ENCODE results near the gene DYNC2H1.

The DYNC2H1 gene

DNA sequence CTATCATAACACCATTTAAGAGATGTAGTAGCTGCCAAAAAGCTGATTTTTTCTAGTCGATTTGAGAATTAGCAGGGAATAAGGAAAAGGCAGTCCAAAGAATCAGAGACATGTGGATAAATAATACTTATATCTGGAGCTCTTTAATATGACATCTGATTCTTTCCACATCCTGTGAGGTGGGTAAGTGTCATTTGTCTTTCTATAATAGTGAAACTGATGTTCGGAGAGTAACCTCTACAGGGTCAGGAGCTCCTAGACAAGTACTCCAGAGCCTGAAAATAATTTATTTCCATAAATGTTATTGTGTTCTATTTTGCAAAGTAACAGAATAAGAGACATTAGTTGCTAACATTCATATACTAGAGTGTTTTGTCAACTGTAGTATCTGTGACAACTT lies 367.6 kb downstream of the DYNC2H1 start:
- no peak for DNase-seq

DNA sequence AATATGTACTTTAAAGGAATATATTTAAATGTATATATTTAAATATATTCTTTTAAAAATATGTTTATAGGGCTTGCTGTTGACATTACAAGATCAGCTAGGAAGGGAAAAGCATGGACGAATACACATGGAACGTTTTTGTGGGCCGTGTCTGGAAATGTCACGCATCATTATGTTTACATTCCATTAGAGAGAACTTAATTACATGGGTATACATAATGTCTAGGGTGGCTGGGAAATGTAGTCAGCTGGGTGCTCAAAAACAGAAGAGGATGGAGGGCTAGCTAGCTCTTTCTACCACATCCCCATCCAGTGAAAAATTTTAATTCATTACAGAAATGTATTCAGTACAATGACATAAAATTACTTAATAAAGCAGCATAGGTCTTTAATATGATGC lies 371.2 kb downstream of the DYNC2H1 start:
- DNase-seq, result no peak

DNA sequence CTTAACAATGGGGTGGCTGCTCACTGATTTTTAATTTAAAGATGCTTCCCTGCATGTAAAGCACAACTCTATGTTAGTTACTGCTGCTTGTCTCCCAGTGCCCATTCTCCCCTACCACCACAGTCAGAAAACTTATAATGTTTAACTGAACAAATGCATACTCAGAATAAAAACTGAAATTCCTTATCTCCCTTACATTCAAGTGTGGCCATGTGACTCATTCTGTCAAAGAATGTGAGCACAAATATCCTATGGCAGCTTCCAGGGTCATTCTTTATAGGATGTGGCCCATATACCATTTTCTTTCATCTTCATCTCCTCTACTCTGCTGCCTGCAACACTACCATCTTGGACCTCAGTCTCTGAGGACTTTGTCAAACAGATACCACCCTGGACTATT lies 374.8 kb downstream of the DYNC2H1 start:
- no peak for DNase-seq

GRCh38 chr11:103484545-103484944 lies 375.3 kb downstream of the DYNC2H1 start:
- no peak for DNase-seq

GRCh38 chr11:103486604-103487003 lies 377.4 kb downstream of the DYNC2H1 start:
- no peak for DNase-seq

GRCh38 chr11:103487113-103487512 lies 377.9 kb downstream of the DYNC2H1 start:
- no peak for DNase-seq

DNA sequence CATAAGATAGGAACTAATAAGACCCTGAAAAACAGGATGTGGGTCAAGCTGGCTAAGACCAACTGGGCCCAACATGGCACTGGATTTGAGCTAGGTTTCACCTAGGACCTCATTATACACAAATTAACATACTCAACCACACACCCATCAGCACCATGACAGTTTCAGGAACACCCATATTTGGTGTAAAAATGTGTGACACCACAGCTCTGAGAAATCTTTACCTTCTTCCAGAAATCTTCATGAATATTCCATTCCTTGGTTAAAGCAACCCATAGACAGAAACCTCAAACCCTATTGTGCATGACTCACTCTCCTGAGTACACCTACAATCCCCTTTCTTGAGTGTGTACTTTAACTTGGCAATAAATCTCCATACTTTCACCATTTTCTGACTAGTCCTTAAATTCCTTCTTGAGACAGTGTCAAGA lies 378.8 kb downstream of the DYNC2H1 start:
- DNase-seq, result no peak

DNA sequence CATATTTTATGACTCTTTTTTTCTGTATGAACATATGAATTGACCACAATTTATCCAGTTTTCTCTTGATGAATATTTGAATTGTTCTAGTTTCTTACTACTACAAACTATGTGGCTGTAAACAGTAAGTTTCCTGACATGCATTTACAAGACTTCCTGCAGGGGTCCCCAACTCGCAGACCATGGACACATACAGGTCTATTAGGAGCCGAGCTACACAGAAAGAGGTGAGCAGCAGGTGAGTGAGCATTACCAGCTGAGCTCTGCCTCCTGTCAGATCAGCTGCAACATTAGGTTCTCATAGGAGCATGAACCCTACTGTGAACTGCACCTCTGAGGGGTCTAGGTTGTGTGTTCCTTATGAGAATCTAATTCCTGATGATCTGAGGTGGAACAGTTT lies 379.4 kb downstream of the DYNC2H1 start:
- DNase-seq, result no peak

DNA sequence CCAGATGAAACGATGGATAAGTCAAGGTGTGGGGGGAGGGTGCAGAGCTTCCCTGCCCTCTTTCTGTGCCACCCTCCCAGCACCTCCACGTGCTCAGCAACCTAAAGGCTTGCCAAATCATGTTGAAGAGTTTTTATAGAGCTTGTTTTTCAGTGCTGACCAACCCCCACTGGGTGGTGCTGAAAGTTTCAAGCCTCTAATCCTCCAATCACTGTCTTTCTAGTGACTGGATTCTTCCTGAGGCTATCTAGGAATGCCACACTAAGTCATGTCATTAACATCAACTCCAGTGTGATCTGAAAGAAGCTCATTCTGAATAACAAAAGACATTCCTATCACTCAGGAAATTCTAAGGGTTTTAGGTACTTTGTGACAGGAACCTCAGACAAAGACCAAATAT lies 382.6 kb downstream of the DYNC2H1 start:
- no peak for DNase-seq

- DNase-seq, result no peak
Observed at GRCh38 chr11:103494491-103494890, 385.3 kb downstream of the DYNC2H1 start.

DNA sequence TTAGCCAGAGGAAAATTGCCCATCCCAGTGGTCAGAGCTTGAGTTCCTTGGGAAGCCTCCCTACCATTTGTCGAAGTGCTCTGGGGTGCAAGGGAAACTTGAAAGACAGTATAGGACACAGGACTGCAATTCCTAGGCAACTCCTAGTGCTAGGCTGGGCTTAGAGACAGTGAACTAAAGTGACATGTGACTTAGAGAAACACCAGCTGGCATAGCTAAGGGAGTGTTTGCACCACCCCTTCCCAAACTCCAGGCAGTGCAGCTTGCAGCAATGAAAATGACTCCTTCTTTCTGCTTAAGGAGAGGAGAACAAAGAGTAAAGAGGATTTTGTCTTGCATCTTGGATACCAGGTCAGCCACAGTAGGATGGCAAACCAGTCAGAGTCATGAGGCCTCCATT lies 388.0 kb downstream of the DYNC2H1 start:
- no peak for DNase-seq

GRCh38 chr11:103499710-103500340 lies 390.6 kb downstream of the DYNC2H1 start:
- no peak for DNase-seq

- DNase-seq, result no peak
Observed at GRCh38 chr11:103515283-103515682, 406.1 kb downstream of the DYNC2H1 start.

- no peak for DNase-seq
Observed at GRCh38 chr11:103520792-103521191, 411.6 kb downstream of the DYNC2H1 start.

- DNase-seq, result no peak
Observed at GRCh38 chr11:103525069-103525468, 415.8 kb downstream of the DYNC2H1 start.

GRCh38 chr11:103528046-103528445 lies 418.8 kb downstream of the DYNC2H1 start:
- no peak for DNase-seq

GRCh38 chr11:103528596-103528995 lies 419.4 kb downstream of the DYNC2H1 start:
- DNase-seq, result no peak

DNA sequence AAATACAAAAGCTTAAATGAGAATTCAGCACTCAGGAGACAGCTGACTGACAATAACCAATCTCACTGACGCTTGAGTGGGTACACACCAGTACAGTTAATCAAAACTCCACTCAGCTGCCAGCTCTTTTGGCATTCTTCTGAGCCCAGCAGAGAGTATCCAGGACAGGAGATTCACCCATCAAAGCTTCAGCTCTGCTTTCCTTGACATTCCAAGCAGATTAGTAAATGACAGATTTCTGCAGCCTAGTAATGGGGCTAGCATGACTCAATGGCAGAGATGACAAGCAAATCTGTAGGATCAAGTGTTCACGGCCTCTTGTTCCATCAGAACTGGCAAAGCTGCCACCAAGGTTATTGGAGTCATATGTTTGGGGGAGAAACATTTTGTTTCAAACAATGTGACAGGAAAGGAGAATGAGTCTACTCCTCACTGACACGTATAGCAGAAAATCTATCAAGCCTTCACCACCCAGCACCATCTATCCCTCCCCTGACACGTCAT lies 420.0 kb downstream of the DYNC2H1 start:
- DNase-seq, result no peak
